ENCODE results near the gene KLF11.
"Not testable (repeated sequence)": the region's sequence is repeated elsewhere in the genome, so short reads cannot be mapped to it uniquely, and the experiment has no call there.

GRCh38 chr2:10010861-10011605, 32.3 kb upstream of the KLF11 start:
- TF ChIP-seq, protein P1, sequence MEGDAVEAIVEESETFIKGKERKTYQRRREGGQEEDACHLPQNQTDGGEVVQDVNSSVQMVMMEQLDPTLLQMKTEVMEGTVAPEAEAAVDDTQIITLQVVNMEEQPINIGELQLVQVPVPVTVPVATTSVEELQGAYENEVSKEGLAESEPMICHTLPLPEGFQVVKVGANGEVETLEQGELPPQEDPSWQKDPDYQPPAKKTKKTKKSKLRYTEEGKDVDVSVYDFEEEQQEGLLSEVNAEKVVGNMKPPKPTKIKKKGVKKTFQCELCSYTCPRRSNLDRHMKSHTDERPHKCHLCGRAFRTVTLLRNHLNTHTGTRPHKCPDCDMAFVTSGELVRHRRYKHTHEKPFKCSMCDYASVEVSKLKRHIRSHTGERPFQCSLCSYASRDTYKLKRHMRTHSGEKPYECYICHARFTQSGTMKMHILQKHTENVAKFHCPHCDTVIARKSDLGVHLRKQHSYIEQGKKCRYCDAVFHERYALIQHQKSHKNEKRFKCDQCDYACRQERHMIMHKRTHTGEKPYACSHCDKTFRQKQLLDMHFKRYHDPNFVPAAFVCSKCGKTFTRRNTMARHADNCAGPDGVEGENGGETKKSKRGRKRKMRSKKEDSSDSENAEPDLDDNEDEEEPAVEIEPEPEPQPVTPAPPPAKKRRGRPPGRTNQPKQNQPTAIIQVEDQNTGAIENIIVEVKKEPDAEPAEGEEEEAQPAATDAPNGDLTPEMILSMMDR (IDR thresholded peaks at IDR 0.05): not testable (repeated sequence)
- not testable (repeated sequence) for TF ChIP-seq POLR2A, POLR2AphosphoS5 (IDR thresholded peaks at IDR 0.05)

Measured in breast epithelium (tissue), 3 donors.